HL-60/S4 treated with phorbol 12-myristate 13-acetate at 8.2 ng/mL for 4 days and 3 days (cell line): Measurements from ENCODE around the gene EPM2AIP1.
"Not testable (repeated sequence)": the region's sequence is repeated elsewhere in the genome, so short reads cannot be mapped to it uniquely, and the experiment has no call there.

Source experiments
- in situ Hi-C: fragments of 300-500 bp; cut with MboI; formaldehyde crosslinking; loops from 2 replicates; pipeline ENCODE4 v1.15.0; 2022; ENCODE audit warnings: low sequenced_read_pairs

Gene EPM2AIP1

GRCh38 chr3:36954452-36955134 is 38.3 kb downstream of the EPM2AIP1 start:
- in situ Hi-C loops = no loop called here

DNA sequence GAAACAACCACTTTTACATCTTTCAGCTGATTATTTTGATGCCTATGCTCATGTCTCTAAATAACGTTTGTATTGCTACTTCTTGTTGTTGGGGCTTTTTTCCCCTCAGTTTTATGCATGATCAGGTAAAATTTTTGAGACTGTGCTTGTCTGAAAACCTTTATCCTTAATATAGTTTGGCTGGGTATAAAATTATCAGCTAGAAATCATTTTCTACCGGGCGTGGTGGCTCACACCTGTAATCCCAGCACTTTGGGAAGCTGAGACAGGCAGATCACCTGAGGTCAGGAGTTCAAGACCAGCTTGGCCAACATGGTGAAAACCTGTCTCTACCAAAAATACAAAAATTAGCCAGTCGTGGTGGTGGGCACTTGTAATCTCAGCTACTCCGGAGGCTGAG is 45.1 kb downstream of the EPM2AIP1 start:
- in situ Hi-C loops = not testable (repeated sequence)

- in situ Hi-C loops = no loop called here
Observed at GRCh38 chr3:36945333-36945980, 47.5 kb downstream of the EPM2AIP1 start.

DNA sequence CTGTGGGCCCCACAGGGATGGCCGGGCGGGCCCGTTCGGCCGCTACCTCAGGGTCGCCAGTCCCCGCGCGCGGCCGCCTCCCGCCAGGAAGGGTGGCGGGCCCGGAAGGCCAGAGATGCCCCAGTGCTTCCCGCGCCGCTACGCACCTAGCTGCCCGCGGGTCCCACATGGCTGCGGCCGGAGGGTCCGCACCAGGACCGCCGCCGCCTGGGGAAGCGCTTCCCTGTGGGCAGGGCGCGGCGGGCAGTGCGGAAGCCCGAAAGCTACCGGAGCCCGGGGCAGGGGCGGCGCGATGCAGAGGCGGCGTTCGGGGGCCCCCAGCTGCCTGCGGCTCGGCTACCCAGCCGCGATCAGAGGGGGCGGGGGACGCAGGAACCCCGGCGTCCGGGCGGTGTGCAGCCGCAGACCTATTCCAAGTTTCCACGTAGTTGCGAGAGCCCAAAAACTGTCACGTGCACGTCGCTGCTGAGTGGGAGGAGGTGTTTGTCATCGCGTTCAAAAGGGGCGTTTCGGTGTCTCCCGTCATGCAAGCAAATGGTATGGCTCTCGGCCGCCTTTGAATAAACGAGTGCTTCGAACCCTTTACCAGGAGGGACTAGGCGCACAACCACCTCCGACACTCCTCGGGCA is 48.2 kb downstream of the EPM2AIP1 start, which contains the start of gene TRANK1:
TSS of gene TRANK1 (minus strand) at position 414 of the 630 bp plus-strand sequence. CDS start at position 169, 245 bp downstream.
- in situ Hi-C loops = no loop called here

DNA sequence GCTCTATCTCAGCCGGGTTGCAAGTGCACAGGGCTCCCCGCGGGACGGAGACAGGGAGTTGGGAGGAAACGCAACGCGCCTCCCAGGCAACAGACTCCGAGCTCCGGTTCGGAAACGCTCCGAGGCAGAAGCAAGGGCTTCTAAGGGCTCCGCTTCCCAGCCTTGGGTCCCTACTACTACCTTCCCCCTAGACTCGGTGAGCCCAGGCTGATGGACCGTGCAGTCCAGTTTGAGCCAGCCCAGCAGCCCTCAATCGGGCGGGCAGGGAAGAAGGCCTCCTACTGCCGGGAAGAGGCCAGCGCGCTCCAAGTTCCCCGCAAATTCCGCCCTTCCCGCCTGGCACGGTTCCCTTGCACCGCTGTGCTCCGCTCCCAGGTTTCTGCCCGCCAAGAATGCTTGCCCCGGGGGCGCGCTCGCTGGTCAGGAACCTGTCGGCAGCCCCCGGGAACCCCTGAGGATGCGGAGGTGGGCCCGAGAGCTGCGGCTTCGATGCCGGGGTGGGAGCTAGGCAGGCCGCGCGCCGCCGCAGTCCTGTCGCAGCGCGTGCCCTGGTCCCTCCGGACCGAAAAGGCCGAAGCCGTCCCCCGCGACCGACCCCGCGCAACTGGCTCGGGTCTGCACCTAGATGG is 48.8 kb downstream of the EPM2AIP1 start:
- in situ Hi-C loops = no loop called here

- in situ Hi-C loops = no loop called here
Observed at GRCh38 chr3:36943601-36944000, 49.3 kb downstream of the EPM2AIP1 start.

DNA sequence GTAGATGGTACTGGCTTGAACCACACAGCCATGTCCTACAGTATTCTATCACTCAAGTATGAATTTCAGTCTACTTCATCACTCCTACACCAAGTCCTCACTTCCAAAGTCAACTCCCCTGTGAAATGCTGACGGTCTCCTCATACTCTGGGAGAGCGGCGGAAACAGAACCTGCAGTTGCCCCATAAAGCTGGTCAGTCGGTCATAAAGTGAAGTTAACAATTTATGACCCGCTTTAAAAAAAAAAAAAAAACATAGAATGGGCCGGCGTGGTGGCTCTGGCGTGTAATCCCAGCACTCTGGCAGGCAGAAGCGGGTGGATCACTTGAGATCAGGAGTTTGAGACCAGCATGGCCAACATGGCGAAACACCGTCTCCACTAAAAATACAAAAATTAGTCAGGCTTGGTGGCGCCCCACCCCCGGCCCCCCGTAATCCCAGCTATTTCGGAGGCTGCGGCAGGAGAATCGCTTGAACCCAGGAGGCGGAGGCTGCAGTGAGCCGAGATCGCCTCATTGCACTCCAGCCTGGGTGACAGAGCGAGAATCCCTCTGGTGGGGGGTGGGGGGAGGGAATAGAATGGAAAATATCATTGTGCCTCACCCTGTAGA is 50.2 kb downstream of the EPM2AIP1 start:
- in situ Hi-C loops = no loop called here

DNA sequence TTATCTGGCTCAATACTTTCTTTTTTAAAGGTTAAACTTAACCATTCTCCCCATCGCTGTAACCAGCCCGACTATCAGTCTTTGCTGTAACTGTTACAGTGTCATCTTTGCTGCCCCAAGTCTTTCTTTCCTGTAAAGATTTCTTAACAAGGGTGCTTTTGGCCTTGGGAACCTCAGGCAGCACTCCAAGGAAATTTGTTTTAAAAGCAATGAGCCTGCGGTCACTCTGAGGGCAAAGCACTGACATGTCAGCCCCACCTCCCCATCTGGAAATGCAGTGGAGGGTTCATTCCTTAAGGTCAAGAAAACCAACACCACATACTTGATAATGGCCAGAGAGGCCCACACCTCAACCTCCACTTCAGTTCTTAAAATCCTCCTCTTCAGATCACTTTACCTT is 51.3 kb downstream of the EPM2AIP1 start:
- in situ Hi-C loops = no loop called here

GRCh38 chr3:36941162-36941561 is 51.8 kb downstream of the EPM2AIP1 start:
- in situ Hi-C loops = no loop called here

- in situ Hi-C loops = no loop called here
Observed at GRCh38 chr3:36937492-36937891, 55.4 kb downstream of the EPM2AIP1 start.
